ENCODE data around the gene GFRA1. TPM values are rescaled to one million over a fixed set of nuclear protein-coding genes. Genes with fewer than 3 reads are reported as not detected.

GFRA1 gene
- total and polyA plus RNA-seq, 7 donors, result under 0.01 to 115 (median 38.9) TPM

DNA sequence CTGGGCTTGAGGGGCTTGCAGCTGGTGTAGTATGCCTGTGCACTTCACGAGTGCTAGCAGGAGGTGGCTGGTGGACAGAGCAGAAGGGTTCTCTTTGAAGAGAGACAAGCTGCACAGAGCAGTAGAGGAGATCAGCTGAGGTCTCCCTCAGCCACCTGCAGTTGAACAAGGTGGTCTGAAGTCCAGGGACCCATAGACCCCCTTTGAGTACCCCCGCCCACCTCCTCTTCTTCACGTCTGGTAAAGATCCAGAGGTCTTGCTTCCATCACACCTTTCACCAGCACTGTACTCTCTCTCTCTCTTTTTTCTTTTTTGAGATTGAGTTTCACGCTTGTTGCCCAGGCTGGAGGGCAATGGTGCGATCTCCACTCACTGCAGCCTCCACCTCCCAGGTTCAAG is 157.2 kb downstream of the GFRA1 start:
- DNase-seq, result no peak
- TF ChIP-seq EP300 (IDR thresholded peaks at IDR 0.05) (no peak), POLR2A (IDR thresholded peaks at IDR 0.05) (no peak), POLR2AphosphoS5 (IDR thresholded peaks at IDR 0.05) (no peak)
- TF ChIP-seq, protein P1, sequence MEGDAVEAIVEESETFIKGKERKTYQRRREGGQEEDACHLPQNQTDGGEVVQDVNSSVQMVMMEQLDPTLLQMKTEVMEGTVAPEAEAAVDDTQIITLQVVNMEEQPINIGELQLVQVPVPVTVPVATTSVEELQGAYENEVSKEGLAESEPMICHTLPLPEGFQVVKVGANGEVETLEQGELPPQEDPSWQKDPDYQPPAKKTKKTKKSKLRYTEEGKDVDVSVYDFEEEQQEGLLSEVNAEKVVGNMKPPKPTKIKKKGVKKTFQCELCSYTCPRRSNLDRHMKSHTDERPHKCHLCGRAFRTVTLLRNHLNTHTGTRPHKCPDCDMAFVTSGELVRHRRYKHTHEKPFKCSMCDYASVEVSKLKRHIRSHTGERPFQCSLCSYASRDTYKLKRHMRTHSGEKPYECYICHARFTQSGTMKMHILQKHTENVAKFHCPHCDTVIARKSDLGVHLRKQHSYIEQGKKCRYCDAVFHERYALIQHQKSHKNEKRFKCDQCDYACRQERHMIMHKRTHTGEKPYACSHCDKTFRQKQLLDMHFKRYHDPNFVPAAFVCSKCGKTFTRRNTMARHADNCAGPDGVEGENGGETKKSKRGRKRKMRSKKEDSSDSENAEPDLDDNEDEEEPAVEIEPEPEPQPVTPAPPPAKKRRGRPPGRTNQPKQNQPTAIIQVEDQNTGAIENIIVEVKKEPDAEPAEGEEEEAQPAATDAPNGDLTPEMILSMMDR (IDR thresholded peaks at IDR 0.05), result no peak
- Histone ChIP-seq H3K4me1 (no peaks in the 10 kb centered on the region), H3K27ac (no peak overlapping the region), H3K36me3 (no peaks in the 10 kb centered on the region), H3K4me3 (no peak overlapping the region), H3K9me3 (no peaks in the 10 kb centered on the region), H3K27me3 (no peaks in the 10 kb centered on the region)
- intact Hi-C loops (cut with DNase I), result no loop called here
- 85 to 86% methylated on average over 5 of the region's 5 CpGs for WGBS, 2 donors

DNA sequence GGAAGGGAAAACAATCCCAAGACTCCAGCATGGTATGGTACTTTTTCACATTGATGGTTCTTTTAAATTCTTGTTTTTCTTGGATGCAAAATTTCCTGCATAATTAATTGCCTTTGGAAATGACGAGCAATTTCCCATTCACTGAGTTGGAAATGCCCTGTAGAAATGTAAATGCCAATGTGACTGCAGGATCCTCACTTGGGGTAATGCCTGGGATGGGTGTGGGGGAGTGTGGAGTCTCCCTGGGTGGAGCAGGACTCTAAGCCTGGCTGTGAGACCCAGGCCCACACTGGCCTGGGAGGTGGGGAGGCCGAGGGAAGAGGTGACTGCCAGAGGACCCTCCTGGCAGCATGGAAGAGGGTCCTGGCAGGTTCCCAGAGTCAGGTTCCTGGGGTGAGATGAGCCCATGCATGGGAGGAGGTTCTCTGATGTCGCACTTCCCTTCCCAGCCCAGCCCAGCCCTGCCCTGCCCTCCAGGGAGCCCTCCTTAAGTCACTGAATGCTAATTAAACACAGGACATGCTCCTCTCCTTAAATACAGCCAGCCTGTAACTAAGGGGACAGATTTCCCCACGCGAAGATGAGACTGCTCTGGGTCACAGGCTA is 157.9 kb downstream of the GFRA1 start:
- Histone ChIP-seq H3K27me3 (no peaks in the 10 kb centered on the region), H3K4me3 (no peak overlapping the region), H3K27ac (no peak overlapping the region), H3K4me1 (no peaks in the 10 kb centered on the region), H3K9me3 (no peaks in the 10 kb centered on the region), H3K36me3 (no peaks in the 10 kb centered on the region)
- 48 to 56% methylated on average over 5 of the region's 5 CpGs for WGBS, 2 donors
- intact Hi-C loops (cut with DNase I), result no loop called here
- no peak for DNase-seq
- TF ChIP-seq POLR2AphosphoS5 (IDR thresholded peaks at IDR 0.05) (no peak), POLR2A (IDR thresholded peaks at IDR 0.05) (no peak), EP300 (IDR thresholded peaks at IDR 0.05) (no peak)
- TF ChIP-seq, protein P1 (IDR thresholded peaks at IDR 0.05), result no peak

DNA sequence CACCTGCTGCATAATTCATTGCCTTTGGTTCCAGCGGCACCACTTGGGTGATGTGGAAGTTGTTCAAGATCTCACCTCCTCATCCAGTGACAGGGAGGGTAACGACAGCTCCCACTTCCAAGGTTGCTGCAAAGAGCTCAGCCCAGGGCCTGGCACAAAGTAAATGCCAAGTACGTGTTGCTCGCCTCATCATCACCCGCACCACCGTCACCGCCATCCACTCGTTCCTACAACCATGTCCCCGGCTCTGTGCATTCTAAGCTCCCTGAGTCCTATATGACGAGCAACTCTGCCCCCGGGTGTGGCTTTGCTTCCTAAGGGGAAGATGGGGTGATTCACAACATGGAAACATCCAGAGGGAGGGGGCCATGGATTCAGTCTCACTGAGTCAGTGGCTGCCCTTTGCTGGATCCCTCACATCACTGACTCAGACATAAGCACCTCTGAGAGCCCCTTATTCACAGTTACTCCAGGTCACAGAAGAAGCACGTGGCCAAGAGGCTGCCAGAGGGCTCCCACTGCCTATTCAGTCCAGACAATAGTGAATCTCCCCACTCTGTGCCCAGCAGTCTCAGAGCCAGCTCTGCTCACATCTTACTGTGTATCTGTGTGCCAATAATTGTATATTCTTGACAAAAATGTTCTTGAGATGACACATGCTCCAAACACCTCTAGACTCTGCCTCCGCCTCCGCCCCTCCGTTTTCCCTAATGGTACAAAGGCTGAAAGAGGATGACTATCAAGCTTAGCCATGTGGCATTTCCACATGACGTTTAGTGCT is 159.1 kb downstream of the GFRA1 start:
- Histone ChIP-seq H3K4me3 (no peak overlapping the region), H3K4me1 (no peaks in the 10 kb centered on the region), H3K27ac (no peak overlapping the region), H3K9me3 (no peaks in the 10 kb centered on the region), H3K27me3 (no peaks in the 10 kb centered on the region), H3K36me3 (no peaks in the 10 kb centered on the region)
- DNase-seq, result no peak
- whole genome bisulfite sequencing, 2 donors, result 83 to 85% methylated on average over 16 of the region's 16 CpGs
- intact Hi-C loops (cut with DNase I), result no loop called here
- no peak for TF ChIP-seq POLR2AphosphoS5 (IDR thresholded peaks at IDR 0.05)
- TF ChIP-seq EP300 (IDR thresholded peaks at IDR 0.05), result no peak
- TF ChIP-seq, protein P1 (IDR thresholded peaks at IDR 0.05), result no peak
- no peak for TF ChIP-seq POLR2A (IDR thresholded peaks at IDR 0.05)

DNA sequence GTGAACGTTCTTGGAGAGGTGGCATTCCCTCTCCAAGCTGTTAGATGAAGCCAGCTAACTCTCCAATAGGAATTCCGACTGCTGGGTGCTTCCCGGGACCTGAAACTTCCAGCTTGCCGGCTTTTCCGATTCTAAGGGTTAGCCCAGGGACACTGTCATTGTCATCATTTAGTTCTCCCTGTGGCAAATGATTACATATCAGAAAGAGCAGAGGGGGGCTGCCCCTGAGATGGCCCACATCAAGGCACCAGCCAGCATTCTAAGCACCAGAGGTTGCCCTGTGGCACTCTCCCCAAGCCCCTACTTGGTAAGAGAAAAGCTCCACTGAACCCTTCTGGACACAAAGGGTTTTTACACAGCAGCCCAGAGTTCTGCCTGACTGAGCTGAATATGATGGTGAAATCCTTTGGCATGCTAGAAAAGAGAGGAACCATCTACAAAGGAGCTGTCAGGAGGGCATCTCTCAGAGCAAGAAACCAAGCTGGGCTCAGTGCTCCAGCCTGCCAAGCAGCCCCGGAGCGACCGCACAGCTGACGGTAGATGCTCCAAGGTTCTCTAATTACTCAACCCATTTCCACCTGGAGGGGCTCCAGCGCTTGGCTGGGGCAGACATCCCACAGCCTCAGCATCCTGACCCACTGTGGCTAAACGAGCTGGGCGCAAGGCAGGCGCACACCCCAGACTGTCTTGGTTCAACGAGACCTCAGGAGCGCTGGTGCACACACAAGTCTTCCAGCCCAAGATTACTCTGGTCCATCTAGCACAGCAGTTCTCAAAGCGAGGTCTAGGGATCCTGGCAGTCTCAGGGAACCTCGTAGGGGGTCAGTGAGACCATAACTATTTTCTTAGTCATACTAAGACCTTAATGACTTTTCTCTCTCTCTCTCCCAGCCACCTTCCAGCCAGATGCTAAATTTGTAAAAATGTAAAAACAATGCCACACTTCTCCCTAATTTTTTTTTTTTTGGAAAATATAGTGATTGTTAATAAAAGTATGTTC is 160.5 kb downstream of the GFRA1 start:
- H3K36me3 ChIP-seq, result no peaks in the 10 kb centered on the region
- no peaks in the 10 kb centered on the region for H3K9me3 ChIP-seq
- H3K4me1 ChIP-seq, result no peaks in the 10 kb centered on the region
- H3K27me3 ChIP-seq, result no peaks in the 10 kb centered on the region
- no peak for DNase-seq
- TF ChIP-seq, protein P1 (IDR thresholded peaks at IDR 0.05), result no peak
- TF ChIP-seq POLR2AphosphoS5 (IDR thresholded peaks at IDR 0.05) (no peak), EP300 (IDR thresholded peaks at IDR 0.05) (no peak), POLR2A (IDR thresholded peaks at IDR 0.05) (no peak)
- intact Hi-C loops (cut with DNase I), result no loop called here
- no peak overlapping the region for H3K27ac ChIP-seq
- no peak overlapping the region for H3K4me3 ChIP-seq
- WGBS, 2 donors, result 84 to 86% methylated on average over 17 of the region's 17 CpGs
